Measurements from ENCODE around the gene ZNF337. TPM values are rescaled to one million over a fixed set of nuclear protein-coding genes. Genes with fewer than 3 reads are reported as not detected.

The ZNF337 gene
- total RNA-seq, 1 donor from 2014 or later: 27.1 TPM

GRCh38 chr20:25676164-25676809, 20.4 kb downstream of the ZNF337 start:
- Mint-ChIP-seq H3K36me3 (peaks cover 70% of the 10 kb centered on the region), H3K4me1 (no peaks in the 10 kb centered on the region), H3K27me3 (ENCODE audit: low read depth) (no peaks in the 10 kb centered on the region), H3K27ac (no peak overlapping the region), H3K4me3 (no peak overlapping the region), H3K9me3 (no peaks in the 10 kb centered on the region)
- no peak for TF ChIP-seq CTCF (IDR thresholded peaks at IDR 0.05; ENCODE audit: unreplicated experiment)
- DNase-seq (ENCODE audit: low spot score in 2 of 2, unreplicated experiment in 2 of 2): no peak

GRCh38 chr20:25675161-25675560, 21.5 kb downstream of the ZNF337 start:
- Mint-ChIP-seq H3K27ac (no peak overlapping the region), H3K4me1 (no peaks in the 10 kb centered on the region), H3K27me3 (ENCODE audit: low read depth) (no peaks in the 10 kb centered on the region), H3K4me3 (no peak overlapping the region), H3K36me3 (peaks cover 67% of the 10 kb centered on the region), H3K9me3 (no peaks in the 10 kb centered on the region)
- no peak for TF ChIP-seq CTCF (IDR thresholded peaks at IDR 0.05; ENCODE audit: unreplicated experiment)
- DNase-seq (ENCODE audit: low spot score in 2 of 2, unreplicated experiment in 2 of 2): no peak

GRCh38 chr20:25672659-25673235, 23.9 kb downstream of the ZNF337 start:
- peaks cover 48% of the 10 kb centered on the region for H3K36me3 Mint-ChIP-seq
- DNase-seq (ENCODE audit: low spot score in 2 of 2, unreplicated experiment in 2 of 2): no peak
- TF ChIP-seq CTCF (IDR thresholded peaks at IDR 0.05; ENCODE audit: unreplicated experiment): no peak
- no peak overlapping the region for H3K27ac Mint-ChIP-seq
- H3K4me3 Mint-ChIP-seq: no peak overlapping the region
- H3K27me3 Mint-ChIP-seq (ENCODE audit: low read depth): no peaks in the 10 kb centered on the region
- peaks cover 13% of the 10 kb centered on the region for H3K4me1 Mint-ChIP-seq
- no peaks in the 10 kb centered on the region for H3K9me3 Mint-ChIP-seq

DNA sequence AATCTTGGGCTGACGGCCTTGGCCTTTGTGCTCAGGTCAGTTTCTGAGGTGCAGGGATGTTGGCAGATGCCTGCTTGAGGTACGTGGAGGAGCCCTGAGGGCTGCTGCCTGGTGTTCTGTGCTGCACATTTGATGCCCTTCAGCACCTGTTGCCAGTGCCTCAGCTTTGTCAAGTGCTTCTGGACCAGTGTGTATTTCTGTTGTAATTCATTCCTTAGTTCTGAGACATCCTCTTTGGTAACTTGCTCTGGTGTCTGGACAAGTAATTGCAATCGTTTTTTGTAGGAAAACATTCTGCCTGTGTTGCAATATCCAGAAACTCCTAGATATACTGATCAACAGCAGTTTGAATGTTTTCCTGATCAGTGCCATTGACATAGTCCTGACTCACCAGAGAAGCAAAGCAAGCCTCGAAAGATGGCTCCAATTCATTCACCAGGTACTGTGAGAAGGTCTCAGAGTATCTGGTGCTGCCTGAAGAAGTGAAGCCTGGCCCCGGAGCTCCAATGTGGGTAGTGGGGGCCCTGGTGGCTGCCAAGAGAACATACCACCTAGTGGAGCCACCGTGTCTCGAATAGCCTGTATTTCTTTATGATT, 26.7 kb downstream of the ZNF337 start:
- H3K9me3 Mint-ChIP-seq: no peaks in the 10 kb centered on the region
- no peak overlapping the region for H3K27ac Mint-ChIP-seq
- H3K4me1 Mint-ChIP-seq: peaks cover 13% of the 10 kb centered on the region
- H3K4me3 Mint-ChIP-seq: no peak overlapping the region
- peaks cover 22% of the 10 kb centered on the region for H3K36me3 Mint-ChIP-seq
- no peak for DNase-seq (ENCODE audit: low spot score in 2 of 2, unreplicated experiment in 2 of 2)
- no peak for TF ChIP-seq CTCF (IDR thresholded peaks at IDR 0.05; ENCODE audit: unreplicated experiment)
- no peaks in the 10 kb centered on the region for H3K27me3 Mint-ChIP-seq (ENCODE audit: low read depth)

GRCh38 chr20:25668446-25668845, 28.2 kb downstream of the ZNF337 start:
- Mint-ChIP-seq H3K36me3 (peaks cover 7% of the 10 kb centered on the region), H3K4me1 (peaks cover 13% of the 10 kb centered on the region), H3K27ac (peak overlapping the region; percentile 51), H3K27me3 (ENCODE audit: low read depth) (no peaks in the 10 kb centered on the region), H3K4me3 (no peak overlapping the region), H3K9me3 (peaks cover 5% of the 10 kb centered on the region)
- no peak for DNase-seq (ENCODE audit: low spot score in 2 of 2, unreplicated experiment in 2 of 2)
- TF ChIP-seq CTCF (IDR thresholded peaks at IDR 0.05; ENCODE audit: unreplicated experiment): no peak

Data from mesothelial cell of epicardium (in vitro differentiated cells).